Peyer's patch (tissue), 4 donors: ENCODE data around the gene EGR2. TPM values are rescaled to one million over a fixed set of nuclear protein-coding genes. Genes with fewer than 3 reads are reported as not detected.

Source experiments
- DNase-seq, 3 donors: peaks; one replicate each; pipeline ENCODE4 v3.0.0-alpha.2; 2017 to 2019
- H3K27ac ChIP-seq, 4 donors: fragments of 200-600 bp; sonication (generic); one replicate each; pipeline ENCODE4 v1.5.1; 2016 to 2019
- H3K27me3 ChIP-seq, 2 donors: fragments of 200-600 bp; sonication (generic); one replicate each; pipeline ENCODE4 v1.5.1; 2019
- H3K36me3 ChIP-seq, 3 donors: fragments of 200-600 bp; sonication (generic); one replicate each; pipeline ENCODE4 v1.5.1; 2016 to 2019
- H3K4me1 ChIP-seq, 4 donors: fragments of 200-600 bp; sonication (generic); one replicate each; pipeline ENCODE4 v1.5.1; 2016 to 2019
- H3K4me3 ChIP-seq, 4 donors: fragments of 200-600 bp; sonication (generic); 1 replicate in 3 of 4; 2 replicates in 1 of 4; pipeline ENCODE4 v1.5.1; 2016 to 2019; ENCODE audit warnings: mild to moderate bottlenecking in 1 of 4
- H3K9me3 ChIP-seq, 4 donors: fragments of 200-600 bp; sonication (generic); one replicate each; pipeline ENCODE4 v1.5.1; 2016 to 2019; ENCODE audit warnings: mild to moderate bottlenecking in 1 of 4
- CTCF ChIP-seq, 6 experiments: fragments of 450-650 bp in 4 of 6; fragments of 200-600 bp in 2 of 6; sonication (generic) in 1 of 6; IDR thresholded peaks; one replicate each; pipeline ENCODE4 v1.5.1; 2017 to 2019; ENCODE audit warnings: antibody characterized with exemption in 6 of 6, mild to moderate bottlenecking in 3 of 6, moderate library complexity in 1 of 6
- POLR2A ChIP-seq, 2 donors: fragments of 450-650 bp; IDR thresholded peaks; one replicate each; pipeline ENCODE4 v1.5.1; 2017; ENCODE audit warnings: antibody characterized with exemption in 2 of 2, mild to moderate bottlenecking in 2 of 2, moderate library complexity in 2 of 2
- total RNA-seq, 4 donors: library from RNA; depleted of rRNA; stranded (reverse); fragments of >200 nt; gene quantifications; one replicate each; pipeline ENCODE4 v1.1.0, GENCODE V29; 2016

Gene EGR2
- total RNA-seq, 4 donors from 2014 or later = 0.53 to 5.0 (median 0.69) TPM

DNA sequence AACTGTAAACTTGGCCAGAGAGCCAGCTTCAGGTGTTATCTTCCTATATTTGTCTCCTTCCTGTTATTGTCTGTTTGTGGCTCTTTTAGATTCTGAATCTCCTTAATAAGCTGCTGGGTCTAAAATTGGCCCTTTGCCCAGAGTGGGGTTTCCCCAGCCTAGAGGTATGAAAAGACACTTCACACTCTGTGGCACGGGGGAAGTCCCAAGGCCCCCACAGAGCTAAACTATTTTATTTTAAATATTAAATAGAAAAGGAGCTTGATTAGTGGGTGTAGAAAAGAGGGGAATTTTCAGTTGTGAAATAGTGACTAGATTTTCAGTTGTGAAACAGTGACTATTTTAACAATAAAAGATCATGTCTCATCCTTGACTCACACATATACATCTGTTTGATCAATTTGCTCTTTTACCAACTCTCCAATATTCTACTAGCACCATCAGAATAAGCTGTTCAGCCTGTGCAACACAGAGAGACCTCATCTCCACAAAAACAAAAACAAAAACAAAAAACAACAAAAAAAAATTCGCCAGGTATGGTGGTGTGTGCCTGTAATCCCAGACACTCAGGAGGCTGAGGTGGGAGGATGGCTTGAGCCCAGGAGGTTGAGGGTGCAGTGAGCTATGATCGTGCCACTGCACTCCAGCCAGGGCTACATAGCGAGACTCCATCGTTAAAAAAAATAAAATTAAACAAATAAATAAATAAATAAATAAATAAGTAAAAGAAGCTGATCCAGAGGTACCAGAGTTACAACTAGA lies 36.5 kb downstream of the EGR2 start:
- no peaks in the 10 kb centered on the region for H3K36me3 ChIP-seq
- H3K4me1 ChIP-seq = peaks cover 0 to 3% (median 0%) of the 10 kb centered on the region in 4 donors
- no peaks in the 10 kb centered on the region for H3K27me3 ChIP-seq
- no peak overlapping the region for H3K27ac ChIP-seq
- TF ChIP-seq CTCF (IDR thresholded peaks at IDR 0.05) = no peak
- no peak for TF ChIP-seq POLR2A (IDR thresholded peaks at IDR 0.05)
- no peaks in the 10 kb centered on the region for H3K9me3 ChIP-seq
- no peak overlapping the region for H3K4me3 ChIP-seq
- peak in 2 of 3 donors; percentile 77 to 90 for DNase-seq

DNA sequence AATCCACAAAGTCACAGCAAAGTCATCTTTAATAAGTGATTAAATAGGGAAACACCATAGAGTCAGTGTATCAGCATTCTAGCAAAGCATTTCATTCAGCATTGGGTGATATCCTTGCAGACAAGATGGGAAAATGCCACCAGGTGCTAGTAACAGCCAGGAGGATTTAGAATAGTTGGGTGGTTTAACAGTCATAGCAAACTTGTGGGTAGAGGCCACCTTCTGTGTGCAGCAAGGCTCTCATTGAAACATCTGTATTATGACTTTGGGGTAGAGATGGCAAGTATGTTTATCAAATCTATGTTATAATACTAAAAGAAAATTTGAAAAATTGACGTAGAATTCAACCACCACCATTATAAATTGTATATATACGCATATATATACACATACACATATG lies 38.0 kb downstream of the EGR2 start:
- Histone ChIP-seq H3K4me3 (no peak overlapping the region), H3K36me3 (no peaks in the 10 kb centered on the region), H3K27ac (no peak overlapping the region), H3K27me3 (no peaks in the 10 kb centered on the region), H3K9me3 (no peaks in the 10 kb centered on the region), H3K4me1 (peaks cover 0 to 3% (median 0%) of the 10 kb centered on the region in 4 donors)
- no peak for DNase-seq
- no peak for TF ChIP-seq POLR2A (IDR thresholded peaks at IDR 0.05)
- TF ChIP-seq CTCF (IDR thresholded peaks at IDR 0.05) = no peak

DNA sequence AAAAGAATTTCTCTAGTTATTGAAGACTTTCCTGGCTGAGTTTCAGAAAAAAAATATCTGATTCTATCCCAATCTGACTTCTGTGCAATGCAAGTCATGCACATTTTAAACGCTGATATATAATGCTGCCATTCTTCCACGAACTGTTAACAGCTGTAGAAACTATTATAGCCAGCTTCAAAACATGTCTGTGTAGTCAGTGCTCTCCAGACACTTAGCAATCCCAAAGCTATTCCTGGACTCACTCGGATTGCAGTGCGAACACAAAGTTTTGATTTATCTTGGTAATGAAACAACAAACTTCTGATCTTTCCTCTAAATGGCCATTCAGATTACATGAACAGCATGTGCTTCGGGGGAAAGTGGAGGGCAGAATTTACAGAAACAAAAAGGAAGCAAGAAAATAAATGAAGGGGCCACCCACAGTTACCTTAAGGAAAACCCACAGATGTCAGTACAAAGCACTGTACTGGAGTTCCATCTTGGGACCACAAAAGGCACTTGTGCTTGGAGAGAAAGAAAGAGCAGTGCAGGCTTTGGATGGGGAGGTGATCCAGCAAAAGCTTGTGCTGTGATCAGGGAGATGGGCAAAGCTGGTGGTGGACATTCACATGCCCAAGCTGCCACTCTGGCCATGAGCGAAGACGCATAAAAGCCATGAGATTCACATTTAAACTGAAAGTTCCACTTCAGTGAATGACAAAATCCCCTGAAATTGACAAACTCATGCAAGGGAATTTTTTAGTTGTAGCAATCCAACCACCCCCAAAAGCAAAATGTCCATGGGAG lies 43.8 kb downstream of the EGR2 start:
- no peaks in the 10 kb centered on the region for H3K36me3 ChIP-seq
- no peak for TF ChIP-seq POLR2A (IDR thresholded peaks at IDR 0.05)
- TF ChIP-seq CTCF (IDR thresholded peaks at IDR 0.05) = no peak
- no peak for DNase-seq
- no peaks in the 10 kb centered on the region for H3K9me3 ChIP-seq
- H3K27me3 ChIP-seq = no peaks in the 10 kb centered on the region
- no peak overlapping the region for H3K27ac ChIP-seq
- H3K4me1 ChIP-seq = no peaks in the 10 kb centered on the region
- no peak overlapping the region for H3K4me3 ChIP-seq

DNA sequence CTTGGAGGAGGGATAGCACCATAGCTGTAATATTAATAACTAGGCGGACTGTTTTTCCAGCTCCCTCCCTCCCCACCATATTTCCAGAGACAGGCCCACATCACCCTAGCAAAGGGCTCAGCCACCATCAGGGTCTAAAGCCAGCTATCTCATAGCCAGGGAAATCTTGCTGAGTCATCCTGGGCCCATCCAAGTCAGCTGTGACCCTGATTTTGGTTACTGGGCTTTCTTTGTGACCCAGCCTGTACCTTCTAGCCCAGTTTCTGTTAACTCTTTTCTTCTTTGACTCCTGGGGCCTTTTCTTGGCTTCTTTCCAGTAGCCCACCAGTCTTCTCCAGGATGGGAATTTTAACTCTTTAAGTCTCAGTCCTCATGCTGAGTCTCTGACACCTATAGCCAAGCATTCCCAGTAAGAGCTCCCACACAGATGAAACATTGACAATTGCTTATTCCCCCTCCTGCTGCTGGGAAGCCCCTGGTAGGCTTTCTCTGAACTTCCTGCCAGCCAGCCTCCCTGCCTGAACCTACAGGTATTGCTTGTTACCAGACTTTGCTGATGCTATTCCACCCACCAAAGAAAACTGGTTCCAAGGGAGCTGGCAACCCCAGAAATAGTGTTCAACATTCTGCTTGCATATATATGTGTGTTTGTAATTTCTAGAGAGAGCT lies 46.5 kb downstream of the EGR2 start:
- Histone ChIP-seq H3K36me3 (no peaks in the 10 kb centered on the region), H3K27ac (no peak overlapping the region), H3K27me3 (no peaks in the 10 kb centered on the region), H3K4me3 (no peak overlapping the region), H3K9me3 (no peaks in the 10 kb centered on the region), H3K4me1 (no peaks in the 10 kb centered on the region)
- TF ChIP-seq POLR2A (IDR thresholded peaks at IDR 0.05) = no peak
- TF ChIP-seq CTCF (IDR thresholded peaks at IDR 0.05) = no peak
- no peak for DNase-seq

DNA sequence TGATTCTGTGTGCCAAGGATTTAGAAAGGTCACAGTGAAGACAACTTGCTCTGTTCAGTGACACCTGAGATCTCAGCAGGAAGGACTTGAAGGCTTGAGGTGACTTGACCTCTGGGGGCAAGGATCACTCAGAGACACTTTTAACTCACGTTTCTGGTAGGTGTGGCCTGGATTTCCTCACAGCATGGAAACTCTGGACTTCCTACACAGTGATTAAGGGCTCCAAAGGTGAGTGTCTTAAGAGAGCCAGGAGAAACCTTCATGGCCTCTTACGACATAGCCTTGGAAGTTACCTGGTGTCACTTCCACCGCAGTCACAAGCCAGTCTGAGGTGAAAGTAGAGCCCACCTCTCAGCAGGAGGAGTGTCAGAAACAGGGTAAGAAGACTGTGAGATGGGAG lies 49.8 kb downstream of the EGR2 start:
- Histone ChIP-seq H3K4me1 (no peaks in the 10 kb centered on the region), H3K4me3 (no peak overlapping the region), H3K27me3 (no peaks in the 10 kb centered on the region), H3K9me3 (no peaks in the 10 kb centered on the region), H3K36me3 (no peaks in the 10 kb centered on the region), H3K27ac (peak overlapping the region in 1 of 4 donors; percentile 57)
- DNase-seq = peak in 1 of 3 donors; percentile 69
- no peak for TF ChIP-seq POLR2A (IDR thresholded peaks at IDR 0.05)
- no peak for TF ChIP-seq CTCF (IDR thresholded peaks at IDR 0.05)
